Thoracic aorta (tissue), 2 donors: ENCODE measurements around the gene BTN2A1. TPM values are rescaled to one million over a fixed set of nuclear protein-coding genes. Genes with fewer than 3 reads are reported as not detected.

Experiments used
- ATAC-seq: fragments of 150-250 bp; one replicate; pipeline ENCODE4 v1.8.0; 2017; ENCODE audit warnings: low read depth; ENCODE audit not compliant: insufficient number of reproducible peaks, low FRiP score
- DNase-seq: peaks from one replicate; pipeline ENCODE4 v3.0.0-alpha.2; 2020; ENCODE audit warnings: low spot score
- H3K27ac ChIP-seq, 2 donors: fragments of 200-600 bp; sonication (generic); 1 replicate in 1 of 2; 2 replicates in 1 of 2; pipeline ENCODE4 v1.5.1; 2016; ENCODE audit warnings: mild to moderate bottlenecking in 2 of 2, moderate library complexity in 2 of 2
- H3K27me3 ChIP-seq: fragments of 200-600 bp; sonication (generic); replicated peaks from 2 replicates; pipeline ENCODE4 v1.6.0; 2016; ENCODE audit warnings: mild to moderate bottlenecking; ENCODE audit not compliant: insufficient read depth
- H3K36me3 ChIP-seq: fragments of 200-600 bp; sonication (generic); one replicate; pipeline ENCODE4 v1.5.1; 2016
- H3K4me1 ChIP-seq, 2 donors: fragments of 200-600 bp; sonication (generic); 1 replicate in 1 of 2; 2 replicates in 1 of 2; pipeline versions ENCODE4 v1.5.1 to v1.6.0; 2016; ENCODE audit warnings: low read depth in 2 of 2, mild to moderate bottlenecking in 1 of 2; ENCODE audit not compliant: control insufficient read depth in 1 of 2
- H3K4me3 ChIP-seq: fragments of 200-600 bp; sonication (generic); 2 replicates; pipeline ENCODE4 v1.5.1; 2016; ENCODE audit warnings: mild to moderate bottlenecking
- H3K9me3 ChIP-seq: fragments of 200-600 bp; sonication (generic); 2 replicates; pipeline ENCODE4 v1.5.1; 2016
- total RNA-seq, 2 donors: library from RNA; depleted of rRNA; stranded (reverse); fragments of >200 nt; gene quantifications; one replicate each; pipeline versions ENCODE4 v1.1.0 to v1.2.3, GENCODE V29; 2016
- TF ChIP-seq, protein P1 (sequence below): fragments of 200-600 bp; sonication (generic); IDR thresholded peaks from one replicate; pipeline ENCODE4 v1.5.1; 2019; ENCODE audit warnings: antibody characterized with exemption

Gene BTN2A1
- total RNA-seq, 2 donors from 2014 or later, result 22.9 to 24.5 TPM

DNA sequence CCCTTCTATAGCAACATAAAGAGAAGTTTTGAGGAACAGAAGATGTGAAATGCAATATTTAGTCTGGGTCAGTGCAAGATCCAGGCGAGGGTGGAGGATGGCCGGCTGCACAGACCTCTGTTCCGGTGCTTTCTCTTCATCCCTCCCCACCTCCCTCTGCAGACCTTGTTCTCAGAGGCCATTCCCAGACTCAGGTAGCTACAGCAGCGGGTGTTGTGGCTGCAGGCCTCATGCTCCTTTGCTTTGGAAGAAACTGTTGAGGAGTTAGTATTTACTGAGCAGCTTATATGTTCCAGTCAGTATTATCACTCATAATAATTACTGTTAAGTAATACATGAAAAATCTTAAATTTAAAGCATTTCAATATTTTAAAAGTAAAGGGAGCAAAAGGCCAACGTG lies 15.8 kb upstream of the BTN2A1 start:
- TF ChIP-seq, protein P1, sequence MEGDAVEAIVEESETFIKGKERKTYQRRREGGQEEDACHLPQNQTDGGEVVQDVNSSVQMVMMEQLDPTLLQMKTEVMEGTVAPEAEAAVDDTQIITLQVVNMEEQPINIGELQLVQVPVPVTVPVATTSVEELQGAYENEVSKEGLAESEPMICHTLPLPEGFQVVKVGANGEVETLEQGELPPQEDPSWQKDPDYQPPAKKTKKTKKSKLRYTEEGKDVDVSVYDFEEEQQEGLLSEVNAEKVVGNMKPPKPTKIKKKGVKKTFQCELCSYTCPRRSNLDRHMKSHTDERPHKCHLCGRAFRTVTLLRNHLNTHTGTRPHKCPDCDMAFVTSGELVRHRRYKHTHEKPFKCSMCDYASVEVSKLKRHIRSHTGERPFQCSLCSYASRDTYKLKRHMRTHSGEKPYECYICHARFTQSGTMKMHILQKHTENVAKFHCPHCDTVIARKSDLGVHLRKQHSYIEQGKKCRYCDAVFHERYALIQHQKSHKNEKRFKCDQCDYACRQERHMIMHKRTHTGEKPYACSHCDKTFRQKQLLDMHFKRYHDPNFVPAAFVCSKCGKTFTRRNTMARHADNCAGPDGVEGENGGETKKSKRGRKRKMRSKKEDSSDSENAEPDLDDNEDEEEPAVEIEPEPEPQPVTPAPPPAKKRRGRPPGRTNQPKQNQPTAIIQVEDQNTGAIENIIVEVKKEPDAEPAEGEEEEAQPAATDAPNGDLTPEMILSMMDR, result no peak
- H3K27me3 ChIP-seq, result no peaks in the 10 kb centered on the region
- no peak overlapping the region for H3K27ac ChIP-seq
- no peak overlapping the region for H3K4me3 ChIP-seq
- H3K36me3 ChIP-seq, result no peaks in the 10 kb centered on the region
- H3K9me3 ChIP-seq, result no peaks in the 10 kb centered on the region
- ATAC-seq, result no peak
- DNase-seq, result no peak
- peaks cover 13 to 21% of the 10 kb centered on the region in 2 donors for H3K4me1 ChIP-seq

GRCh38 chr6:26445934-26446667 lies 11.7 kb upstream of the BTN2A1 start:
- Histone ChIP-seq H3K36me3 (no peaks in the 10 kb centered on the region), H3K27me3 (no peaks in the 10 kb centered on the region), H3K4me1 (peaks cover 3 to 10% of the 10 kb centered on the region in 2 donors), H3K4me3 (no peak overlapping the region), H3K9me3 (no peaks in the 10 kb centered on the region), H3K27ac (no peak overlapping the region)
- TF ChIP-seq, protein P1, result no peak
- DNase-seq (no peak), ATAC-seq (no peak)

GRCh38 chr6:26447257-26447656 lies 10.5 kb upstream of the BTN2A1 start:
- TF ChIP-seq, protein P1, result no peak
- Histone ChIP-seq H3K36me3 (no peaks in the 10 kb centered on the region), H3K27ac (no peak overlapping the region), H3K9me3 (no peaks in the 10 kb centered on the region), H3K4me1 (peaks cover 0 to under 1% of the 10 kb centered on the region in 2 donors), H3K27me3 (no peaks in the 10 kb centered on the region), H3K4me3 (no peak overlapping the region)
- DNase-seq, result no peak
- no peak for ATAC-seq

GRCh38 chr6:26450240-26450639 lies 7.5 kb upstream of the BTN2A1 start:
- TF ChIP-seq, protein P1, result no peak
- ATAC-seq (no peak), DNase-seq (no peak)
- Histone ChIP-seq H3K4me1 (no peaks in the 10 kb centered on the region), H3K27ac (no peak overlapping the region), H3K36me3 (no peaks in the 10 kb centered on the region), H3K9me3 (no peaks in the 10 kb centered on the region), H3K27me3 (no peaks in the 10 kb centered on the region), H3K4me3 (no peak overlapping the region)

- ATAC-seq (no peak), DNase-seq (no peak)
- H3K36me3 ChIP-seq, result no peaks in the 10 kb centered on the region
- no peak overlapping the region for H3K4me3 ChIP-seq
- H3K4me1 ChIP-seq, result peaks cover 4 to 12% of the 10 kb centered on the region in 2 donors
- H3K9me3 ChIP-seq, result no peaks in the 10 kb centered on the region
- no peak overlapping the region for H3K27ac ChIP-seq
- TF ChIP-seq, protein P1, result no peak
- H3K27me3 ChIP-seq, result no peaks in the 10 kb centered on the region
These were observed 5.0 kb upstream of the BTN2A1 start for GRCh38 chr6:26452631-26453235.
